HepG2 (cell line): ENCODE data around the gene PIEZO2. TPM values are rescaled to one million over a fixed set of nuclear protein-coding genes. Genes with fewer than 3 reads are reported as not detected.

Experiments
- ATAC-seq: fragments of 200-7000 bp; cut with Tn5 transposase; 3 replicates; pipeline ENCODE4 v1.9.1; 2020; ENCODE audit warnings: mild to moderate bottlenecking, moderate library complexity
- BruUV-seq: library from RNA; stranded (reverse); fragments of 400-500 nt; replicated peaks from 2 replicates; lab custom pipeline; 2021; lab: Mats Ljungman, UMichigan
- CTCF ChIA-PET: fragments of 300-600 bp; formaldehyde crosslinking; extraction: SDS; loops from one replicate; lab custom pipeline; 2021; ENCODE audit warnings: low total read pairs, inconsistent platforms, low intra/inter-chr PET ratio; lab: Yijun Ruan, JAX
- POLR2A ChIA-PET: fragments of 350-600 bp; sonication (Branson Sonifier 250); formaldehyde crosslinking; loops from one replicate; lab custom pipeline; 2020; ENCODE audit warnings: antibody characterized with exemption, inconsistent platforms; lab: Yijun Ruan, JAX
- DNase-seq: peaks from one replicate; pipeline ENCODE4 v3.0.0-alpha.2; 2015; ENCODE audit warnings: low spot score
- FAIRE-seq: peaks from 3 replicates; lab custom pipeline; 2011; peaks lifted over from hg19 to GRCh38; lab: Jason Lieb, UNC
- H2AFZ ChIP-seq: one replicate; pipeline ENCODE4 v1.6.1; 2011; ENCODE audit warnings: low read length, inconsistent platforms
- H3K27ac ChIP-seq: fragments of 300-600 bp; 3 replicates; pipeline ENCODE4 v1.8.0; 2011; ENCODE audit warnings: mixed run types, mild to moderate bottlenecking, mixed read lengths, low read length, inconsistent platforms; ENCODE audit not compliant: insufficient read depth; ENCODE audit errors: extremely low read length
- H3K27me3 ChIP-seq, 2 experiments: fragments of 200-600 bp in 1 of 2; 2 replicates in 1 of 2; 3 replicates in 1 of 2; pipeline versions ENCODE4 v1.6.0 to v1.8.0; 2011; ENCODE audit warnings: low read length in 2 of 2, mild to moderate bottlenecking in 2 of 2, moderate library complexity in 2 of 2, inconsistent platforms in 1 of 2; ENCODE audit not compliant: insufficient read depth in 2 of 2, control insufficient read depth in 1 of 2
- H3K36me3 ChIP-seq, 2 experiments: fragments of 200-600 bp in 1 of 2; replicated peaks in 1 of 2; 2 replicates in 1 of 2; 3 replicates in 1 of 2; pipeline versions ENCODE4 v1.5.1 to v1.8.0; 2011; ENCODE audit warnings: low read length in 2 of 2, inconsistent platforms in 1 of 2; ENCODE audit not compliant: insufficient read depth in 2 of 2, control insufficient read depth in 1 of 2
- H3K4me1 ChIP-seq: 2 replicates; pipeline ENCODE4 v1.5.1; 2012; ENCODE audit warnings: low read length, inconsistent platforms; ENCODE audit not compliant: insufficient read depth
- H3K4me2 ChIP-seq: 2 replicates; pipeline ENCODE4 v1.6.0; 2011; ENCODE audit warnings: low read depth, low read length, inconsistent platforms
- H3K4me3 ChIP-seq, 3 experiments: fragments of 200-600 bp in 1 of 3; sonication (generic), shearing (Covaris generic) in 1 of 3; replicated peaks in 1 of 3; 2 replicates each; pipeline ENCODE4 v1.5.1; 2011 to 2016; ENCODE audit warnings: low read length in 3 of 3, inconsistent platforms in 2 of 3, low read depth in 2 of 3, mild to moderate bottlenecking in 2 of 3, control low read depth in 1 of 3, mixed read lengths in 1 of 3; ENCODE audit not compliant: insufficient read depth in 1 of 3
- H3K79me2 ChIP-seq: one replicate; pipeline ENCODE4 v1.6.1; 2011; ENCODE audit warnings: low read length, inconsistent platforms; ENCODE audit not compliant: insufficient read depth
- H3K9ac ChIP-seq: 2 replicates; pipeline ENCODE4 v1.6.0; 2011; ENCODE audit warnings: mild to moderate bottlenecking, low read depth, low read length, inconsistent platforms; ENCODE audit not compliant: insufficient read depth
- H3K9me3 ChIP-seq: 2 replicates; pipeline ENCODE4 v1.5.1; 2012; ENCODE audit warnings: mild to moderate bottlenecking, low read length
- H4K20me1 ChIP-seq: 2 replicates; pipeline ENCODE4 v1.6.0; 2011; ENCODE audit warnings: inconsistent platforms, mild to moderate bottlenecking, low read length, moderate library complexity; ENCODE audit not compliant: insufficient read depth
- FOXP1 ChIP-seq, 2 experiments: fragments of 450-650 bp in 1 of 2; IDR thresholded peaks; 2 replicates each; pipeline ENCODE4 v1.6.1; 2017 to 2018; ENCODE audit warnings: antibody characterized with exemption in 1 of 2
- HMG20B ChIP-seq: conservative IDR thresholded peaks from 2 replicates; pipeline ENCODE4 v1.6.1; 2016; ENCODE audit warnings: missing genetic modification reagents, missing compliant biosample characterization
- KDM3A ChIP-seq: IDR thresholded peaks from 2 replicates; pipeline ENCODE4 v1.6.1; 2018; ENCODE audit warnings: low read depth, missing compliant biosample characterization
- KDM4B ChIP-seq: sonication (generic); formaldehyde crosslinking; IDR thresholded peaks from 2 replicates; pipeline ENCODE4 v1.4.0; 2020; ENCODE audit warnings: missing genetic modification reagents
- MXD4 ChIP-seq: IDR thresholded peaks from 2 replicates; pipeline ENCODE4 v1.6.1; 2016; ENCODE audit warnings: mild to moderate bottlenecking, missing biosample characterization, missing genetic modification reagents
- MYPOP ChIP-seq: sonication (generic); formaldehyde crosslinking; IDR thresholded peaks from 2 replicates; pipeline ENCODE4 v1.8.1; 2023; ENCODE audit warnings: mild to moderate bottlenecking, moderate library complexity, missing genetic modification reagents
- PCBP2 ChIP-seq: fragments of 200-400 bp; formaldehyde crosslinking; optimal IDR thresholded peaks from 2 replicates; pipeline ENCODE3; 2018; ENCODE audit warnings: low read length, low read depth; ENCODE audit not compliant: poor library complexity, severe bottlenecking
- SRF ChIP-seq: IDR thresholded peaks from 2 replicates; pipeline ENCODE4 v1.6.1; 2011; ENCODE audit warnings: mild to moderate bottlenecking, low read depth, low read length, moderate library complexity
- STAG1 ChIP-seq: sonication (generic); formaldehyde crosslinking; IDR thresholded peaks from 2 replicates; pipeline ENCODE4 v1.4.0; 2020; ENCODE audit warnings: missing genetic modification reagents
- TAF15 ChIP-seq: fragments of 200-400 bp; formaldehyde crosslinking; IDR thresholded peaks from one replicate; pipeline ENCODE4 v1.6.1; 2018; ENCODE audit warnings: mild to moderate bottlenecking, low read depth, low read length; ENCODE audit not compliant: poor library complexity, severe bottlenecking
- TSC22D2 ChIP-seq: sonication (generic); formaldehyde crosslinking; IDR thresholded peaks from 2 replicates; pipeline ENCODE4 v1.5.1; 2020; ENCODE audit warnings: missing genetic modification reagents, mild to moderate bottlenecking, borderline replicate concordance
- ZBTB14 ChIP-seq: sonication (generic); formaldehyde crosslinking; IDR thresholded peaks from 2 replicates; pipeline ENCODE4 v1.4.0; 2020; ENCODE audit warnings: missing genetic modification reagents
- ZBTB46 ChIP-seq: sonication (generic); formaldehyde crosslinking; IDR thresholded peaks from 2 replicates; pipeline ENCODE4 v1.4.0; 2020; ENCODE audit warnings: mild to moderate bottlenecking, missing genetic modification reagents, borderline replicate concordance
- ZNF12 ChIP-seq: sonication (generic); formaldehyde crosslinking; IDR thresholded peaks from 2 replicates; pipeline ENCODE4 v1.5.0; 2020; ENCODE audit warnings: missing genetic modification reagents
- ZNF468 ChIP-seq: sonication (generic); formaldehyde crosslinking; IDR thresholded peaks from 2 replicates; pipeline ENCODE4 v1.8.0; 2022; ENCODE audit warnings: mild to moderate bottlenecking, moderate library complexity, missing genetic modification reagents
- ZNF7 ChIP-seq: IDR thresholded peaks from 2 replicates; pipeline ENCODE4 v1.6.1; 2016; ENCODE audit warnings: missing biosample characterization, missing genetic modification reagents
- ZNF775 ChIP-seq: sonication (generic); formaldehyde crosslinking; IDR thresholded peaks from 2 replicates; pipeline ENCODE4 v1.4.0; 2020; ENCODE audit warnings: missing genetic modification reagents, mild to moderate bottlenecking, moderate library complexity, borderline replicate concordance
- ZSCAN30 ChIP-seq: sonication (generic); formaldehyde crosslinking; IDR thresholded peaks from 2 replicates; pipeline ENCODE4 v1.5.0; 2020; ENCODE audit warnings: mild to moderate bottlenecking, missing genetic modification reagents
- WGBS: methylation state at CpG from one replicate; pipeline ENCODE4 v1.1.6; 2017; ENCODE audit warnings: low lambda C conversion rate; 5-methylcytosine and 5-hydroxymethylcytosine counted together
- in situ Hi-C: cut with HindIII; loops from 2 replicates; pipeline ENCODE4 v1.10.0; 2017; ENCODE audit warnings: low pct_unique_long_range_greater_than_20kb; ENCODE audit not compliant: extremely low pct_ligation_motif_present
- intact Hi-C: fragments of 100-400 bp; cut with micrococcal nuclease; formaldehyde crosslinking; loops from one replicate; pipeline ENCODE4 v1.10.0; 2022; ENCODE audit not compliant: unreplicated experiment
- polyA plus RNA-seq, 8 experiments: library from polyadenylated mRNA; depleted of rRNA in 3 of 8; stranded (reverse) in 7 of 8; unstranded in 1 of 8; fragments of >200 nt; fragmentation: Illumina TruSeq in 4 of 8; extraction: Trizol in 4 of 8; gene quantifications; 2 replicates each; pipeline versions ENCODE4 v1.2.1 to v1.2.3, GENCODE V29; 2011 to 2016; ENCODE audit warnings: low read depth in 4 of 8, missing spikeins in 1 of 8, mixed read lengths in 1 of 8; ENCODE audit not compliant: insufficient read depth in 1 of 8
- total RNA-seq, 5 experiments: library from RNA; depleted of rRNA; stranded (reverse); fragments of >200 nt; fragmentation: Illumina TruSeq; extraction: Trizol; gene quantifications; 2 replicates each; pipeline ENCODE4 v1.2.3, GENCODE V29; 2016; ENCODE audit warnings: low read depth in 1 of 5

Gene PIEZO2
- total and polyA plus RNA-seq, 2 of the 13 experiments (the other 11 are each of a cell fraction or from before 2014, with no cell fraction given) = 15.2 to 27.2 TPM

- FAIRE-seq (no peak), DNase-seq (no peak), ATAC-seq (peak; percentile 57; the same call in 2 of the 3 replicates)
- H3K4me2 ChIP-seq = peak overlapping the region; percentile 40
- no TSS peak for BruUV-seq
- CTCF ChIA-PET = interaction anchor here (1.3 to 2.9 kb wide), 5 partner anchors 115 to 595 kb away, joined by 3 to 34 read pairs (median 10); no protein-coding TSS in a partner anchor
- H3K4me3 ChIP-seq = no peak overlapping the region; a peak in 1 of 6 replicates
- no peaks in the 10 kb centered on the region for H4K20me1 ChIP-seq
- H3K79me2 ChIP-seq = no peaks in the 10 kb centered on the region
- in situ Hi-C loops = loop anchor here (10.0 kb wide), 1 partner anchor 370 kb away; no protein-coding TSS in a partner anchor
- WGBS = 23% methylated on average over 8 of the region's 8 CpGs
- H3K9ac ChIP-seq = no peak overlapping the region
- H3K27me3 ChIP-seq = 0 out of 5 replicates have a peak, but pooled peaks cover 0 to 3% of the 10 kb centered on the region in 2 experiments
- TF ChIP-seq PCBP2 (no peak), FOXP1 (IDR thresholded peaks at IDR 0.05) (no peak), FOXP1 (CRISPR knock-in tag; IDR thresholded peaks at IDR 0.05) (no peak), ZSCAN30 (CRISPR knock-in tag) (no peak), TSC22D2 (CRISPR knock-in tag) (no peak), HMG20B (CRISPR knock-in tag) (no peak), ZNF12 (CRISPR knock-in tag) (no peak), TAF15 (no peak), SRF (no peak), STAG1 (CRISPR knock-in tag) (no peak), MYPOP (CRISPR knock-in tag) (no peak), ZBTB46 (no peak), ZNF7 (no peak), ZNF775 (no peak), MXD4 (no peak), KDM4B (no peak), KDM3A (CRISPR knock-in tag) (no peak), ZBTB14 (no peak), ZNF468 (CRISPR knock-in tag) (no peak)
- TF ChIP-seq, all 625 proteins: peak for 0
- Histone ChIP-seq H3K36me3 (no peaks in the 10 kb centered on the region), H3K27ac (no peak overlapping the region), H3K4me1 (peaks cover 25% of the 10 kb centered on the region), H3K9me3 (no peaks in the 10 kb centered on the region), H2AFZ (no peak overlapping the region)
- intact Hi-C loops = loop anchor here (2.0 kb wide), 1 partner anchor 114 kb away; no protein-coding TSS in a partner anchor
- POLR2A ChIA-PET = no interaction called here
These were observed 5.8 kb upstream of the PIEZO2 start for GRCh38 chr18:11155034-11155759.
